Testis (tissue), 2 donors: ENCODE results near the gene SDCCAG8.

ENCODE experiments used
- POLR2A ChIP-seq: fragments of 450-650 bp; IDR thresholded peaks from one replicate; pipeline ENCODE4 v1.6.1; 2017; ENCODE audit warnings: antibody characterized with exemption, mild to moderate bottlenecking, moderate library complexity
- TF ChIP-seq, protein P1 (sequence below), 3 experiments: fragments of 450-650 bp in 2 of 3; fragments of 200-600 bp in 1 of 3; sonication (generic) in 1 of 3; IDR thresholded peaks; one replicate each; pipeline ENCODE4 v1.5.1; 2016 to 2019; ENCODE audit warnings: antibody characterized with exemption in 3 of 3, mild to moderate bottlenecking in 2 of 3, moderate library complexity in 1 of 3

GRCh38 chr1:243510928-243511327 is 255.1 kb downstream of the SDCCAG8 start:
- TF ChIP-seq, protein P1, sequence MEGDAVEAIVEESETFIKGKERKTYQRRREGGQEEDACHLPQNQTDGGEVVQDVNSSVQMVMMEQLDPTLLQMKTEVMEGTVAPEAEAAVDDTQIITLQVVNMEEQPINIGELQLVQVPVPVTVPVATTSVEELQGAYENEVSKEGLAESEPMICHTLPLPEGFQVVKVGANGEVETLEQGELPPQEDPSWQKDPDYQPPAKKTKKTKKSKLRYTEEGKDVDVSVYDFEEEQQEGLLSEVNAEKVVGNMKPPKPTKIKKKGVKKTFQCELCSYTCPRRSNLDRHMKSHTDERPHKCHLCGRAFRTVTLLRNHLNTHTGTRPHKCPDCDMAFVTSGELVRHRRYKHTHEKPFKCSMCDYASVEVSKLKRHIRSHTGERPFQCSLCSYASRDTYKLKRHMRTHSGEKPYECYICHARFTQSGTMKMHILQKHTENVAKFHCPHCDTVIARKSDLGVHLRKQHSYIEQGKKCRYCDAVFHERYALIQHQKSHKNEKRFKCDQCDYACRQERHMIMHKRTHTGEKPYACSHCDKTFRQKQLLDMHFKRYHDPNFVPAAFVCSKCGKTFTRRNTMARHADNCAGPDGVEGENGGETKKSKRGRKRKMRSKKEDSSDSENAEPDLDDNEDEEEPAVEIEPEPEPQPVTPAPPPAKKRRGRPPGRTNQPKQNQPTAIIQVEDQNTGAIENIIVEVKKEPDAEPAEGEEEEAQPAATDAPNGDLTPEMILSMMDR (IDR thresholded peaks at IDR 0.05), result no peak
- TF ChIP-seq POLR2A, result no peak
